ENCODE data around the gene GOLGA6L2.
"Not testable (repeated sequence)": the region's sequence is repeated elsewhere in the genome, so short reads cannot be mapped to it uniquely, and the experiment has no call there.

GOLGA6L2 gene

GRCh38 chr15:23422946-23423708, 23.9 kb downstream of the GOLGA6L2 start:
- DNase-seq (ENCODE audit: low spot score) = no peak

- no peak for DNase-seq (ENCODE audit: low spot score)
Measured at GRCh38 chr15:23422099-23422945, 24.7 kb downstream of the GOLGA6L2 start.

- no peak for DNase-seq (ENCODE audit: low spot score)
Measured at GRCh38 chr15:23420806-23421575, 26.1 kb downstream of the GOLGA6L2 start.

GRCh38 chr15:23416349-23417276, 30.4 kb downstream of the GOLGA6L2 start:
- no peak for DNase-seq (ENCODE audit: low spot score)

- not testable (repeated sequence) for DNase-seq (ENCODE audit: low spot score)
Measured at GRCh38 chr15:23415866-23416265, 31.2 kb downstream of the GOLGA6L2 start.

GRCh38 chr15:23415321-23415865, 31.6 kb downstream of the GOLGA6L2 start:
- DNase-seq (ENCODE audit: low spot score) = no peak

- not testable (repeated sequence) for DNase-seq (ENCODE audit: low spot score)
Measured at GRCh38 chr15:23412881-23413600, 34.0 kb downstream of the GOLGA6L2 start.

GRCh38 chr15:23411841-23412240, 35.2 kb downstream of the GOLGA6L2 start:
- no peak for DNase-seq (ENCODE audit: low spot score)

GRCh38 chr15:23403550-23403949, 43.5 kb downstream of the GOLGA6L2 start:
- no peak for DNase-seq (ENCODE audit: low spot score)

GRCh38 chr15:23402544-23402943, 44.5 kb downstream of the GOLGA6L2 start:
- DNase-seq (ENCODE audit: low spot score) = no peak

GRCh38 chr15:23402140-23402539, 44.9 kb downstream of the GOLGA6L2 start:
- DNase-seq (ENCODE audit: low spot score) = no peak

- no peak for DNase-seq (ENCODE audit: low spot score)
Measured at GRCh38 chr15:23401627-23402026, 45.4 kb downstream of the GOLGA6L2 start.

- DNase-seq (ENCODE audit: low spot score) = not testable (repeated sequence)
Measured at GRCh38 chr15:23399207-23399606, 47.8 kb downstream of the GOLGA6L2 start.

- not testable (repeated sequence) for DNase-seq (ENCODE audit: low spot score)
Measured at GRCh38 chr15:23398357-23398756, 48.7 kb downstream of the GOLGA6L2 start.

- no peak for DNase-seq (ENCODE audit: low spot score)
Measured at GRCh38 chr15:23397779-23398178, 49.3 kb downstream of the GOLGA6L2 start.

GRCh38 chr15:23395832-23396231, 51.2 kb downstream of the GOLGA6L2 start:
- DNase-seq (ENCODE audit: low spot score) = no peak

GRCh38 chr15:23395030-23395692, 51.9 kb downstream of the GOLGA6L2 start:
- no peak for DNase-seq (ENCODE audit: low spot score)

Data from D341Med (cell line).